ENCODE measurements around the gene COQ3.

The COQ3 gene

DNA sequence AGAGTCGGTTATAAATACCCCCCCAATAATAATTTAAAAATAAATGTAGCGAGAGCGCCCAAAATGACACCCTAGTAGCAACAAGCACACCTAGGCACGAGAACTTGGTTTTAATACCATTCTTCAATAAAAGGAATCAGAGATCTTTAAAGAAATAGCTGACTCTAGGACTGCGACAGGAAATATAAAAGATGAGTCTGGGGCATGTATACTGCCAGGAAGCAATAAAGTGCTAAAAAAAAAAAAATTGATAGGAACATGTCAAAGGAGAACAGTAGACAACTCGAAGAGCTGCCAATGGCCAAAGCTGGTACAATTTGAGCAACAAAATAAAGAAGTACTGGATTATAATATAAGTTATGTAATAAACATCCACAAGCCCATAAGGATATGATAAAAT is 28.9 kb upstream of the COQ3 start:
- TF ChIP-seq, protein P1, sequence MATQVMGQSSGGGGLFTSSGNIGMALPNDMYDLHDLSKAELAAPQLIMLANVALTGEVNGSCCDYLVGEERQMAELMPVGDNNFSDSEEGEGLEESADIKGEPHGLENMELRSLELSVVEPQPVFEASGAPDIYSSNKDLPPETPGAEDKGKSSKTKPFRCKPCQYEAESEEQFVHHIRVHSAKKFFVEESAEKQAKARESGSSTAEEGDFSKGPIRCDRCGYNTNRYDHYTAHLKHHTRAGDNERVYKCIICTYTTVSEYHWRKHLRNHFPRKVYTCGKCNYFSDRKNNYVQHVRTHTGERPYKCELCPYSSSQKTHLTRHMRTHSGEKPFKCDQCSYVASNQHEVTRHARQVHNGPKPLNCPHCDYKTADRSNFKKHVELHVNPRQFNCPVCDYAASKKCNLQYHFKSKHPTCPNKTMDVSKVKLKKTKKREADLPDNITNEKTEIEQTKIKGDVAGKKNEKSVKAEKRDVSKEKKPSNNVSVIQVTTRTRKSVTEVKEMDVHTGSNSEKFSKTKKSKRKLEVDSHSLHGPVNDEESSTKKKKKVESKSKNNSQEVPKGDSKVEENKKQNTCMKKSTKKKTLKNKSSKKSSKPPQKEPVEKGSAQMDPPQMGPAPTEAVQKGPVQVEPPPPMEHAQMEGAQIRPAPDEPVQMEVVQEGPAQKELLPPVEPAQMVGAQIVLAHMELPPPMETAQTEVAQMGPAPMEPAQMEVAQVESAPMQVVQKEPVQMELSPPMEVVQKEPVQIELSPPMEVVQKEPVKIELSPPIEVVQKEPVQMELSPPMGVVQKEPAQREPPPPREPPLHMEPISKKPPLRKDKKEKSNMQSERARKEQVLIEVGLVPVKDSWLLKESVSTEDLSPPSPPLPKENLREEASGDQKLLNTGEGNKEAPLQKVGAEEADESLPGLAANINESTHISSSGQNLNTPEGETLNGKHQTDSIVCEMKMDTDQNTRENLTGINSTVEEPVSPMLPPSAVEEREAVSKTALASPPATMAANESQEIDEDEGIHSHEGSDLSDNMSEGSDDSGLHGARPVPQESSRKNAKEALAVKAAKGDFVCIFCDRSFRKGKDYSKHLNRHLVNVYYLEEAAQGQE (IDR thresholded peaks at IDR 0.05; ENCODE audit: insufficient read depth in 1 of 2, low read depth in 2 of 2, low read length in 2 of 2), result no peak
- no peak for TF ChIP-seq POLR2AphosphoS5 (IDR thresholded peaks at IDR 0.05; ENCODE audit: low read depth, low read length)
- no peak for TF ChIP-seq TAF1 (IDR thresholded peaks at IDR 0.05; ENCODE audit: borderline replicate concordance, insufficient read depth, low read length)
- TF ChIP-seq FOXP2 (optimal IDR thresholded peaks at IDR 0.05; ENCODE audit: borderline replicate concordance, extremely low read depth, extremely low read length, insufficient read depth), result no peak
- no peak for TF ChIP-seq SIN3A (IDR thresholded peaks at IDR 0.05; ENCODE audit: borderline replicate concordance, insufficient read depth, low read length)

DNA sequence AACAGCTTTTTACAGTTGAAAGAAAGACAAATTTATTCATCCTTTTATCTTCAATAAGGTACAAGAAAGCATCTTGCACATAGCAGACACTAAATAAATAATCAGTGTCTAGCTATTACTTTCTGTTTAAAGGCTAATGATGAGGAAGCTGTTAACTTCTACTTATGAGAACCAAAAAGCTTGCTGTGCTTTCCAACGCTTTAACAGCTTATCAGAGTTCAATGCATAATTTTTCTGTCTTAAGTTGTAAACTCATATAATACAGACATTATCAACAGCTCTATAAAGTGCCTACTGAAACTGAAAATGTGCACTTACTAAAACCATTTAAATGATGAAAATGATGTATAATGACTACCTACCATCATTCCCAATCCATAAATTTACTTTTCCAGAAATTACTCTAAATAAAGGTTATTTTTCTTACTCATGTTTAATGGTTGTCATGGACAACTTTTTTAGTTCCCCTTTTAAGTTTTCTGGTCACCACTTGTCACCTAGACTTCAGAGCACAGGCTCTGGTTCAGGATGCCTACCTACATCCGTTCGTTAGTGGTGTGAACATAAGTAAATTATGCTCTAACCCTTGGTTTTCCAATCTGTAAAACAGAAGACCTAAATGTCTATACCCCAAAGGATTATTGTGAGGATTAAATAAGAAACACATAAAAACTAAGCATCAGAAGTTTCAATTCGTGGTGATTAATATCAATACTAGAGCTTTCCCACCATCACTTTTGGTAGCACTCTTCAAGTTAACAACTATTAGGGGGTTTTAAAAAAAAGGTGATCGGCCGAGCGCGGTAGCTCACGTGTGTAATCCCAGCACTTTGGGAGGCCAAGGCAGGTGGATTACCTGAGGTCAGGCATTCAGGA is 23.1 kb upstream of the COQ3 start:
- TF ChIP-seq POLR2AphosphoS5 (IDR thresholded peaks at IDR 0.05; ENCODE audit: low read depth, low read length) (no peak), TAF1 (IDR thresholded peaks at IDR 0.05; ENCODE audit: borderline replicate concordance, insufficient read depth, low read length) (no peak), SIN3A (IDR thresholded peaks at IDR 0.05; ENCODE audit: borderline replicate concordance, insufficient read depth, low read length) (no peak), FOXP2 (optimal IDR thresholded peaks at IDR 0.05; ENCODE audit: borderline replicate concordance, extremely low read depth, extremely low read length, insufficient read depth) (no peak)
- TF ChIP-seq, protein P1 (IDR thresholded peaks at IDR 0.05; ENCODE audit: insufficient read depth in 1 of 2, low read depth in 2 of 2, low read length in 2 of 2), result no peak

DNA sequence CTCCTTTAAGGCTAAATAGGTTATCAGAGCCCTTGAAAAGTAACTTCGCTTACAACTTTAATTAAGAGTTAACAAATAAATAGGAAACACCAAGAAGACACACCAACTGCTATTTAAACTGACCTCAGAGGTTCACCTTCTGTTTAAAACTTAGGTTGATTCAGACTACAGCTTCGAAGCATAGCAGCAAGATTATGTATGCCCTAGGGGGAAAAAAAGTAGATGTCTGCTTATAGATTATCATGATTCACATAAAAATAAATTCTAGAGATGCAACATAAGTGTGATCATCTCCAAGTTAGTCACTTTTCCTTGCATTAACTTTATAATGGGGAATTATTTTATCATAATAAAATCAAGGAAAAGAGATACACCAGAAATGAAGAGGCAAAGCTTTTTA is 22.2 kb upstream of the COQ3 start:
- no peak for TF ChIP-seq TAF1 (IDR thresholded peaks at IDR 0.05; ENCODE audit: borderline replicate concordance, insufficient read depth, low read length)
- TF ChIP-seq, protein P1 (IDR thresholded peaks at IDR 0.05; ENCODE audit: insufficient read depth in 1 of 2, low read depth in 2 of 2, low read length in 2 of 2), result no peak
- no peak for TF ChIP-seq SIN3A (IDR thresholded peaks at IDR 0.05; ENCODE audit: borderline replicate concordance, insufficient read depth, low read length)
- TF ChIP-seq FOXP2 (optimal IDR thresholded peaks at IDR 0.05; ENCODE audit: borderline replicate concordance, extremely low read depth, extremely low read length, insufficient read depth), result no peak
- no peak for TF ChIP-seq POLR2AphosphoS5 (IDR thresholded peaks at IDR 0.05; ENCODE audit: low read depth, low read length)

GRCh38 chr6:99415446-99415845 is 21.5 kb upstream of the COQ3 start:
- TF ChIP-seq FOXP2 (optimal IDR thresholded peaks at IDR 0.05; ENCODE audit: borderline replicate concordance, extremely low read depth, extremely low read length, insufficient read depth), result no peak
- TF ChIP-seq SIN3A (IDR thresholded peaks at IDR 0.05; ENCODE audit: borderline replicate concordance, insufficient read depth, low read length), result no peak
- TF ChIP-seq POLR2AphosphoS5 (IDR thresholded peaks at IDR 0.05; ENCODE audit: low read depth, low read length), result no peak
- no peak for TF ChIP-seq TAF1 (IDR thresholded peaks at IDR 0.05; ENCODE audit: borderline replicate concordance, insufficient read depth, low read length)
- TF ChIP-seq, protein P1 (IDR thresholded peaks at IDR 0.05; ENCODE audit: insufficient read depth in 1 of 2, low read depth in 2 of 2, low read length in 2 of 2), result no peak

Measured in PFSK-1 (cell line).